GM19452 (cell line): ENCODE results near the gene N4BP2.

Source experiments
- ATAC-seq: cut with Tn5 transposase; IDR thresholded peaks from one replicate; pipeline ENCODE4 v1.9.1; 2021; ENCODE audit not compliant: unreplicated experiment

The N4BP2 gene

GRCh38 chr4:40190465-40190864 is 133.8 kb downstream of the N4BP2 start:
- ATAC-seq, result no peak

- ATAC-seq, result no peak
These were observed 134.5 kb downstream of the N4BP2 start for GRCh38 chr4:40190880-40191815.

GRCh38 chr4:40192114-40193015 is 135.7 kb downstream of the N4BP2 start:
- peak; percentile 39 for ATAC-seq

- ATAC-seq, result peak; percentile 31
These were observed 136.4 kb downstream of the N4BP2 start for GRCh38 chr4:40193016-40193571.

- ATAC-seq, result peak; percentile 1
These were observed 136.9 kb downstream of the N4BP2 start for GRCh38 chr4:40193578-40193977.

GRCh38 chr4:40194602-40195161 is 138.0 kb downstream of the N4BP2 start:
- no peak for ATAC-seq

GRCh38 chr4:40195182-40196177 is 138.8 kb downstream of the N4BP2 start:
- ATAC-seq, result no peak

- no peak for ATAC-seq
These were observed 139.6 kb downstream of the N4BP2 start for GRCh38 chr4:40196272-40196671.

- no peak for ATAC-seq
These were observed 140.2 kb downstream of the N4BP2 start, which contains the start of gene RHOH for GRCh38 chr4:40196724-40197281. RHOH (plus strand) TSS chr4:40197031; CDS start chr4:40243387, 46,356 bp downstream.

- ATAC-seq, result no peak
These were observed 141.4 kb downstream of the N4BP2 start for GRCh38 chr4:40197879-40198689.

GRCh38 chr4:40199179-40199670 is 142.6 kb downstream of the N4BP2 start:
- ATAC-seq, result no peak

- ATAC-seq, result peak; percentile 54
These were observed 143.6 kb downstream of the N4BP2 start for GRCh38 chr4:40199999-40200874.

GRCh38 chr4:40200875-40201801 is 144.5 kb downstream of the N4BP2 start:
- no peak for ATAC-seq

GRCh38 chr4:40201898-40202297 is 145.2 kb downstream of the N4BP2 start:
- no peak for ATAC-seq

GRCh38 chr4:40202474-40202873 is 145.8 kb downstream of the N4BP2 start:
- no peak for ATAC-seq

GRCh38 chr4:40204507-40205258 is 148.0 kb downstream of the N4BP2 start:
- ATAC-seq, result no peak
